ENCODE results near the gene CUL1.

CUL1 gene

GRCh38 chr7:148686312-148686937 lies 12.3 kb upstream of the CUL1 start:
- no peak for DNase-seq (ENCODE audit: low spot score in 2 of 2)
- Mint-ChIP-seq H3K36me3 (no peaks in the 10 kb centered on the region), H3K27ac (no peak overlapping the region)

DNA sequence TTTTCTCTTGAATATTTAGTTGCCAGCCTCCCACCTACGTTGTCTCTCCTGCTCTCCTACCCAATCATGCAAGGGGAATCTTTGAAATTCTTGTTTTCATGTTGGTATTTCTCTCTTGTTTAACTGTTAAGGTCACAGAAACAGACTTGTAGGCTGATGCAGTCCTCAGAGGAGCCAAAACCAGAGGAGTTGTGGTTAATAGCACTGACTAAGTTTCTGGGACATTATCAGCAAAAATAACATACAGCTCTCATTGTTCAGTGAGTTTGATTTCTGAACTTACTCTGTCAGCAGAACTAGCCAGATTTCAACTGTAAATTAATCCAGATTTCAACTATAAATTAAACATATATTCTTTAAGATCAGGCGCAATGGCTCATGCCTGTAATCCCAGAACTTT lies 11.1 kb upstream of the CUL1 start:
- Mint-ChIP-seq H3K4me1 (peaks cover 17% of the 10 kb centered on the region), H3K36me3 (no peaks in the 10 kb centered on the region), H3K27ac (no peak overlapping the region), H3K4me3 (no peak overlapping the region), H3K9me3 (no peaks in the 10 kb centered on the region)
- ATAC-seq (peak; percentile 58), DNase-seq (ENCODE audit: low spot score in 2 of 2) (no peak)

More at GRCh38 chr7:148686312-148686937, 12.3 kb upstream of the CUL1 start:
- no peak overlapping the region for H3K4me3 Mint-ChIP-seq
- H3K4me1 Mint-ChIP-seq: peaks cover 17% of the 10 kb centered on the region
- H3K9me3 Mint-ChIP-seq: peaks cover 4% of the 10 kb centered on the region
- ATAC-seq: no peak

GRCh38 chr7:148688526-148688925 lies 10.2 kb upstream of the CUL1 start:
- Mint-ChIP-seq H3K27ac (no peak overlapping the region), H3K4me1 (peaks cover 17% of the 10 kb centered on the region), H3K36me3 (no peaks in the 10 kb centered on the region), H3K9me3 (no peaks in the 10 kb centered on the region), H3K4me3 (no peak overlapping the region)
- no peak for DNase-seq (ENCODE audit: low spot score in 2 of 2)
- ATAC-seq: no peak

DNA sequence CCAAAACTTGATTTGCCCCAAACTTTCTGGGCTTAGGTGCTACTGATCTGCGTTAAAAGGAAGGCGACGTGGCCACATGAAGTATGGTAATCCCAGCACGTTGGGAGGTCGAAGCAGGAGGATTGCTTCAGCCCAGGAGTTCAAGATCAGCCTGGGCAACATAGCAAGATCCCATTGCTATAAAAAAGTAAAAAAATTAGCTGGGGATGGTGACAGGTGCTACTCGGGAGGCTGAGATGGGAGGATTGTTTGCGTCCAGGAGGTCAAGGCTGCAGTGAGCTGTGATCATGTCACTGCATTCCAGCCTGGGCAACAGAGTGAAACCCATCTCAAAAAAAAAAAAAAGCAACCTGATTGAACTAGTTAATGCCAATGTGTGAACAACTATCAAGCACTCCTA lies 5.1 kb upstream of the CUL1 start:
- Mint-ChIP-seq H3K4me1 (peaks cover 35% of the 10 kb centered on the region), H3K27ac (no peak overlapping the region), H3K4me3 (no peak overlapping the region), H3K36me3 (peaks cover 10% of the 10 kb centered on the region), H3K9me3 (no peaks in the 10 kb centered on the region)
- ATAC-seq (no peak), DNase-seq (ENCODE audit: low spot score in 2 of 2) (no peak)

- H3K27ac Mint-ChIP-seq: no peak overlapping the region
- no peak for DNase-seq (ENCODE audit: low spot score in 2 of 2)
- no peak overlapping the region for H3K4me3 Mint-ChIP-seq
- peaks cover 15% of the 10 kb centered on the region for H3K36me3 Mint-ChIP-seq
- peaks cover 35% of the 10 kb centered on the region for H3K4me1 Mint-ChIP-seq
- ATAC-seq: no peak
- H3K9me3 Mint-ChIP-seq: no peaks in the 10 kb centered on the region
Measured at GRCh38 chr7:148694631-148695030, 4.1 kb upstream of the CUL1 start.

- peaks cover 29% of the 10 kb centered on the region for H3K36me3 Mint-ChIP-seq
- no peaks in the 10 kb centered on the region for H3K9me3 Mint-ChIP-seq
- peak overlapping the region; percentile 77 for H3K4me3 Mint-ChIP-seq
- peak; percentile 19 for ATAC-seq
- no peak for DNase-seq (ENCODE audit: low spot score in 2 of 2)
- H3K4me1 Mint-ChIP-seq: peaks cover 40% of the 10 kb centered on the region
- H3K27ac Mint-ChIP-seq: peak overlapping the region; percentile 96
Measured at GRCh38 chr7:148695953-148696352, 2.8 kb upstream of the CUL1 start.

GRCh38 chr7:148696787-148697186 lies 1.9 kb upstream of the CUL1 start:
- Mint-ChIP-seq H3K36me3 (peaks cover 34% of the 10 kb centered on the region), H3K4me1 (peaks cover 47% of the 10 kb centered on the region), H3K27ac (peak overlapping the region; percentile 96), H3K9me3 (no peaks in the 10 kb centered on the region), H3K4me3 (peak overlapping the region; percentile 77)
- no peak for ATAC-seq
- no peak for DNase-seq (ENCODE audit: low spot score in 2 of 2)

DNA sequence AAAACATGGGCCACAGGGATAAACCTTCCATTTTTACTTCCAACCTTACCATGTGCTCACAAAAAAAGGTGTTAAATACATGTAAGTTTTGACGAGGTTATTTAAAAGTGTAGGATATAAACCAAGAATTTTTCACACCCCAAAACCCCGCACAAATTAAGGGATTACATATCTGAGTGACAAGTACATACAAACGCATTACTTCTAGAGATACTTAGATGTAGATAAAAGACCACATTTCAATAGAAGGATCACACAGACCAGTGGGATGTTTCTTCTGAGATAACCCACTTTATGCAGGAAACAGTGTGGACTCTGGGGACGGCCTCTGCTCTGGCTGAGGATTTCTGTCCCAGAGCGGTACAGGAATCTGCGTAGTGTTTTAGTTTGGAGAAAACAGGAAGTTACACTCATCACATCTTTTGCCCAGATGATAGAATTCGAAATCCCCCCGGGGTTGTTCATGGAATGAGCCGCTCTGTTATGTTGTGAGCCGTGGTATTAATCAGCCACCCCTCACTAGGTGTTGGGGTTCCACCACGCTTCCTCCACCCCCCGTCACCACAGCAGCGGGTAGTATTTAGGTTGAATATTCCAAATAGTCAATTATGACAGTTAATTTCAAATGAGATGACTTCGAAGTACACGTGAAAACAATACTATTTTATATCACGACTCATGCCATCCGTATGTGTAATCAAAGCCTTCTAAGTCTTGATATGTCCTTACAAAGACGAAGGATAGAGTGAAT lies 1.3 kb upstream of the CUL1 start:
- peaks cover 52% of the 10 kb centered on the region for H3K4me1 Mint-ChIP-seq
- no peaks in the 10 kb centered on the region for H3K9me3 Mint-ChIP-seq
- H3K4me3 Mint-ChIP-seq: peak overlapping the region; percentile 77
- DNase-seq (ENCODE audit: low spot score in 2 of 2) (peak; percentile 28 to 83), ATAC-seq (peak; percentile 72)
- peak overlapping the region; percentile 96 for H3K27ac Mint-ChIP-seq
- peaks cover 34% of the 10 kb centered on the region for H3K36me3 Mint-ChIP-seq

- DNase-seq (ENCODE audit: low spot score in 2 of 2): peak in 1 of 2 donors; percentile 86
- H3K4me1 Mint-ChIP-seq: peaks cover 57% of the 10 kb centered on the region
Measured at GRCh38 chr7:148698007-148698396, 701 bp upstream of the CUL1 start.

DNA sequence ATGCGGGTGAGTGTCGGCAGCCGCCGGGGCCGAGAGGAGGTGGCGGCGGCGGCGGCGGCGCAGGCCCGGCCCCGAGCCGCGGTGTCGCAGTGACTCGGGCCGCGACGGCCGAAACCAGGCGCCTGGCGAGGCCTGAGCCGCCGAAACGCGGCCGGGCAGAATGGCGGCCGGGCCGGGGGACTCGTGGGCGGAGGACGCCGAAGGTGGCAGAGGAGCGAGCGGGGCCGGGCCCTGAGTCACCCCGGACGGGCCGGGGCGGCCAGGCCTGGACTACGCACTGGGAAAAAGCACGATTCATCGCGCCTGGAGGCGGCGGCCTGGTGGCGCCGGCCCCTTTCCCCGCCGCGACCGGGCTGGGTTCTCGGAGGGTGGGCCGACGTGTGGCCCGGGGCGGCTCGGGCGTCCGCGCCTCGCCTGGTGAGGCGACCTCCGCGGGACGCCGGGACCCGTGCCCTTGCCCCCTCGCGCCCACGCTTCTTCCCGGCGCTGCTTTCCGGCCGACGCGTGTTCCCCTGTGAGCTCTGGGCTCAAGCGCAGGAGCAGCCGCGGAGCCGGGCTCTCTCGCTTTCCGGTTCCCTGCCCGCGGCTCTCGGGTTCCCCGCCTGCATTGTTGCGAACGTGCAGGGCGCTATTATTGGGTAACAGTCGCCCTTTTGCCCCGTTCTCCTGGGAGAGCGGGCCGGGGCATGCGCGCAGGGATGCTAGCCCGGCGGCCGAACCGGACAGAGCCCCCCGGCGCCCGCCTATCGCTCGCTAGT lies 500 bp downstream of the CUL1 start:
- peak; percentile 54 for ATAC-seq
- Mint-ChIP-seq H3K9me3 (no peaks in the 10 kb centered on the region), H3K4me1 (peaks cover 60% of the 10 kb centered on the region), H3K27ac (peak overlapping the region; percentile 96), H3K4me3 (peak overlapping the region; percentile 77), H3K36me3 (peaks cover 34% of the 10 kb centered on the region)
- DNase-seq (ENCODE audit: low spot score in 2 of 2): peak; percentile 57 to 84

More at GRCh38 chr7:148698007-148698396, 701 bp upstream of the CUL1 start:
- H3K36me3 Mint-ChIP-seq: peaks cover 34% of the 10 kb centered on the region
- H3K4me3 Mint-ChIP-seq: peak overlapping the region; percentile 77
- peak; percentile 0 for ATAC-seq
- no peaks in the 10 kb centered on the region for H3K9me3 Mint-ChIP-seq
- H3K27ac Mint-ChIP-seq: peak overlapping the region; percentile 96

- Mint-ChIP-seq H3K9me3 (no peaks in the 10 kb centered on the region), H3K36me3 (peaks cover 34% of the 10 kb centered on the region), H3K27ac (peak overlapping the region; percentile 96), H3K4me1 (peaks cover 64% of the 10 kb centered on the region), H3K4me3 (peak overlapping the region; percentile 77)
- no peak for ATAC-seq
- no peak for DNase-seq (ENCODE audit: low spot score in 2 of 2)
Measured at GRCh38 chr7:148699782-148700629, 1.3 kb downstream of the CUL1 start.

GRCh38 chr7:148700661-148701064 lies 2.0 kb downstream of the CUL1 start:
- H3K4me1 Mint-ChIP-seq: peaks cover 61% of the 10 kb centered on the region
- peak overlapping the region; percentile 96 for H3K27ac Mint-ChIP-seq
- DNase-seq (ENCODE audit: low spot score in 2 of 2): no peak
- no peaks in the 10 kb centered on the region for H3K9me3 Mint-ChIP-seq
- peaks cover 34% of the 10 kb centered on the region for H3K36me3 Mint-ChIP-seq
- ATAC-seq: no peak
- H3K4me3 Mint-ChIP-seq: peak overlapping the region; percentile 77

DNA sequence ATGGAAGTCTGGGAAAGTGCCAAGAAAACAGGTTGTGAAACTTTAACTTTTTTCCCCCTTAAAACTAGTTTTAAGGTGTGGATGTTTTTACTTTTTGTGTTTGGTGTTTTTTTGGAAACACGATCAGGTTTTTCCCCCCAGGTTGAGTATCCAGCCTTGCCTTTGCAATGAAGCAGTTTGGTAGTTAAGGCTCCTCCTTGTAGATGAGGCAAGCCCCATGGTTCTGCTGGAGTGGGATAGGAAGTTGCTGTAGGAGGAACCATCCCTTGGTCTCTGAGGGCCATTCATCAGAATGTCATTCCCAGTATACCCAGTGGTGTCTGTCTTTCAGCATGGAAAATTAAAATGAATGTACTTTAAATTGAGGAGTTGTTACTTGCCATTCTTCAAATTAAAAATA lies 2.7 kb downstream of the CUL1 start:
- H3K27ac Mint-ChIP-seq: no peak overlapping the region
- DNase-seq (ENCODE audit: low spot score in 2 of 2) (no peak), ATAC-seq (no peak)
- H3K36me3 Mint-ChIP-seq: peaks cover 34% of the 10 kb centered on the region
- peaks cover 61% of the 10 kb centered on the region for H3K4me1 Mint-ChIP-seq
- peak overlapping the region; percentile 77 for H3K4me3 Mint-ChIP-seq
- H3K9me3 Mint-ChIP-seq: no peaks in the 10 kb centered on the region

DNA sequence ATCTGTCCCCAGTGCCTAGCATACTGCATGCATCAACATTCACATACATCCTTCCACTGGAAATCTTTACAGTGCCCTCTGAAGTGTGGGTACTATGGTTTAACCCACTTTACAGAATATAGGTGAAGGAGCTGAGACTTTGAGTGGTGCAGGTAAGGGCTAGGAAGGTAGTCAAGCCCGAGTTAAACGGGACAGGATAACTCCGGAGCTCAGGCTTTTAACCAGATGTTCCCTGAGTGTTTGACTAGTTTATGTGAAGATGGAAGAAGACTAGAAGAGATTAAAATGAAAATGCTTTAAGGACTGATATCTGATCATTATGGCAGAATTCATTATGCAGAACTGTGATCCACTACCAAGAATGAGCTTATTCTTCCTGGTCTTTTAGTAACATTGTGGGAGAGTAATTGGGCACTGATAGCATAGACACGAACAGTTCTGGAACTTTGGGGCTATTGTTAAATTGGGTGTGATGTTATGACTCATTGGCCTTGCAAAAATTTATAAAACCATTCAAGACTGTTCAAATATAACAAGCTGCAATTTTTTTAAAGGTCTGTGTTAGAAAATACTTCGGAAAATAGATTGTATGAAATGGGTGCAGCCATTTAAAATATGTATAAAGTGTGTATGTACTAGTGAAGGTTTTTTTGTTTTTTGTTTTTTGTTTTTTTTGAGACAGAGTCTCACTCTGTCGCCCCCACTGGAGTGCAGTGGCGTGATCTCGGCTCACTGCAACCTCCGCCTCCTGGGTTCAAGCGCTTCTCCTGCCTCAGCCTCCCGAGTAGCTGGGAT lies 4.4 kb downstream of the CUL1 start:
- no peak for ATAC-seq
- Mint-ChIP-seq H3K27ac (no peak overlapping the region), H3K9me3 (no peaks in the 10 kb centered on the region), H3K36me3 (peaks cover 26% of the 10 kb centered on the region), H3K4me1 (peaks cover 57% of the 10 kb centered on the region), H3K4me3 (peak overlapping the region; percentile 1)
- no peak for DNase-seq (ENCODE audit: low spot score in 2 of 2)

Measured in stimulated activated effector memory CD8-positive, alpha-beta T cell treated with anti-CD3 and anti-CD28 coated beads, Interleukin-12 subunit alpha, Interleukin-12 subunit beta, amount 100 ng/mL, for 72 hours (primary cell).